ENCODE measurements around the gene NAALADL2. TPM values are rescaled to one million over a fixed set of nuclear protein-coding genes. Genes with fewer than 3 reads are reported as not detected.

Gene NAALADL2
- total and polyA plus RNA-seq, 2 donors (not counting 1 experiment from before 2014, with no cell fraction given), result 8.8 to 11.6 TPM

DNA sequence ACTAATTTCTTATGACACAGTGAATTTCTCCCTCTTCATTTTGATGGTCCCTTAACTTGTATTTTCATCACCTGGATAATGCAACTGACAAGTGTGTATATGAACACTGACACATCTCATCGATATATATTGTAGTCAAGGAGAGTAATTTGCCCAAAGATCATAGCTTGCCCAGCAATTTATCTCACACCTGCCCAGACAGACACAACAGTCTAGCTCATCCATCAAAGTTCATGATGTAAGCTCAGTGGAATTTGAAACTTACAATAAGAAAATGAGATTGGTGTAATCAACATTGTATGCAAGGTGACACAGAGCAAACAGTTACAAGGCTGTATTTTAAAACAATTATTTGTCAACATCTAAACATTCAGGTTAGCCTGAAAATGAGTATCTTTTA is 805.8 kb downstream of the NAALADL2 start:
- no peak overlapping the region for H3K27ac ChIP-seq (ENCODE audit: insufficient read depth, low read length)
- H3K27me3 ChIP-seq (ENCODE audit: control insufficient read depth, insufficient read depth, low read length), result no peaks in the 10 kb centered on the region
- H3K4me2 ChIP-seq (ENCODE audit: extremely low read depth, insufficient read depth, low read length), result no peak overlapping the region
- H2AFZ ChIP-seq (ENCODE audit: low read length), result no peak overlapping the region
- H3K36me3 ChIP-seq (ENCODE audit: control insufficient read depth, insufficient read depth, low read length), result no peaks in the 10 kb centered on the region
- H4K20me1 ChIP-seq (ENCODE audit: control insufficient read depth, extremely low read depth, insufficient read depth, low read length), result no peaks in the 10 kb centered on the region
- DNase-seq (ENCODE audit: low read depth in 2 of 2), result no peak
- H3K4me3 ChIP-seq (replicated peaks in 1 of 4; ENCODE audit: control extremely low read depth in 1 of 4, insufficient read depth in 1 of 4, low read depth in 3 of 4, low read length in 4 of 4), result no peak overlapping the region
- H3K79me2 ChIP-seq (ENCODE audit: control insufficient read depth, insufficient read depth, low read length), result no peaks in the 10 kb centered on the region
- no peaks in the 10 kb centered on the region for H3K4me1 ChIP-seq (ENCODE audit: control insufficient read depth, extremely low read depth, insufficient read depth, low read length)
- no peaks in the 10 kb centered on the region for H3K9me3 ChIP-seq (ENCODE audit: control insufficient read depth, insufficient read depth, low read depth, low read length)
- TF ChIP-seq, protein P1, sequence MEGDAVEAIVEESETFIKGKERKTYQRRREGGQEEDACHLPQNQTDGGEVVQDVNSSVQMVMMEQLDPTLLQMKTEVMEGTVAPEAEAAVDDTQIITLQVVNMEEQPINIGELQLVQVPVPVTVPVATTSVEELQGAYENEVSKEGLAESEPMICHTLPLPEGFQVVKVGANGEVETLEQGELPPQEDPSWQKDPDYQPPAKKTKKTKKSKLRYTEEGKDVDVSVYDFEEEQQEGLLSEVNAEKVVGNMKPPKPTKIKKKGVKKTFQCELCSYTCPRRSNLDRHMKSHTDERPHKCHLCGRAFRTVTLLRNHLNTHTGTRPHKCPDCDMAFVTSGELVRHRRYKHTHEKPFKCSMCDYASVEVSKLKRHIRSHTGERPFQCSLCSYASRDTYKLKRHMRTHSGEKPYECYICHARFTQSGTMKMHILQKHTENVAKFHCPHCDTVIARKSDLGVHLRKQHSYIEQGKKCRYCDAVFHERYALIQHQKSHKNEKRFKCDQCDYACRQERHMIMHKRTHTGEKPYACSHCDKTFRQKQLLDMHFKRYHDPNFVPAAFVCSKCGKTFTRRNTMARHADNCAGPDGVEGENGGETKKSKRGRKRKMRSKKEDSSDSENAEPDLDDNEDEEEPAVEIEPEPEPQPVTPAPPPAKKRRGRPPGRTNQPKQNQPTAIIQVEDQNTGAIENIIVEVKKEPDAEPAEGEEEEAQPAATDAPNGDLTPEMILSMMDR (conservative IDR thresholded peaks at IDR 0.05 in 1 of 2, IDR thresholded peaks at IDR 0.05 in 1 of 2; ENCODE audit: low read depth in 1 of 2, low read length in 2 of 2), result no peak
- no peak for TF ChIP-seq EZH2 (IDR thresholded peaks at IDR 0.05; ENCODE audit: low read length, missing control alignments)
- no peak overlapping the region for H3K9ac ChIP-seq (ENCODE audit: insufficient read depth, low read length)

DNA sequence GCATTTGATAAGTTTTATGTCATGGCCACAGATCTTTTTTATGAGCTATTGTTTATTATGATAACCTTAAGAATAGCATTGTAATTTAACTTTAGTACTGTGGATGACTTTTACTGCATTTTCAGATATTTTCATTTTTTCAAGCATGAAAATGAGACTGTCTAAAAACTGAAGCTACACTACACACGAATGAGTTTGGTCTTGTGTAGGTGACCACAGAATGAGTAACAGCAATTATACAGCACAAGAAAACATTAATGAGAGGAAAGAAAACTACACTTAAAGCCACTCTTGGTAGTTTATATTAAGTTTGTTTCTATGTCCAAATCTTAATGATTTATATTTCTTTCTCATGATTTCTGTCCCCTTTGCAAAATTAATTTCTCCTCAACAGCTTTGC is 809.2 kb downstream of the NAALADL2 start:
- Histone ChIP-seq H3K9ac (ENCODE audit: insufficient read depth, low read length) (no peak overlapping the region), H3K4me3 (replicated peaks in 1 of 4; ENCODE audit: control extremely low read depth in 1 of 4, insufficient read depth in 1 of 4, low read depth in 3 of 4, low read length in 4 of 4) (no peak overlapping the region), H4K20me1 (ENCODE audit: control insufficient read depth, extremely low read depth, insufficient read depth, low read length) (no peaks in the 10 kb centered on the region), H3K4me2 (ENCODE audit: extremely low read depth, insufficient read depth, low read length) (no peak overlapping the region), H3K79me2 (ENCODE audit: control insufficient read depth, insufficient read depth, low read length) (no peaks in the 10 kb centered on the region), H3K36me3 (ENCODE audit: control insufficient read depth, insufficient read depth, low read length) (no peaks in the 10 kb centered on the region), H3K4me1 (ENCODE audit: control insufficient read depth, extremely low read depth, insufficient read depth, low read length) (peaks cover 2% of the 10 kb centered on the region), H3K27me3 (ENCODE audit: control insufficient read depth, insufficient read depth, low read length) (no peaks in the 10 kb centered on the region), H3K27ac (ENCODE audit: insufficient read depth, low read length) (no peak overlapping the region), H2AFZ (ENCODE audit: low read length) (no peak overlapping the region), H3K9me3 (ENCODE audit: control insufficient read depth, insufficient read depth, low read depth, low read length) (no peaks in the 10 kb centered on the region)
- DNase-seq (ENCODE audit: low read depth in 2 of 2), result peak in 1 of 2 donors; percentile 20
- TF ChIP-seq EZH2 (IDR thresholded peaks at IDR 0.05; ENCODE audit: low read length, missing control alignments), result no peak
- TF ChIP-seq, protein P1 (conservative IDR thresholded peaks at IDR 0.05 in 1 of 2, IDR thresholded peaks at IDR 0.05 in 1 of 2; ENCODE audit: low read depth in 1 of 2, low read length in 2 of 2), result no peak

GRCh38 chr3:175670557-175670956 is 811.4 kb downstream of the NAALADL2 start:
- Histone ChIP-seq H3K27me3 (ENCODE audit: control insufficient read depth, insufficient read depth, low read length) (no peaks in the 10 kb centered on the region), H3K36me3 (ENCODE audit: control insufficient read depth, insufficient read depth, low read length) (no peaks in the 10 kb centered on the region), H3K4me3 (replicated peaks in 1 of 4; ENCODE audit: control extremely low read depth in 1 of 4, insufficient read depth in 1 of 4, low read depth in 3 of 4, low read length in 4 of 4) (no peak overlapping the region), H2AFZ (ENCODE audit: low read length) (no peak overlapping the region), H3K4me1 (ENCODE audit: control insufficient read depth, extremely low read depth, insufficient read depth, low read length) (peaks cover 2% of the 10 kb centered on the region), H4K20me1 (ENCODE audit: control insufficient read depth, extremely low read depth, insufficient read depth, low read length) (no peaks in the 10 kb centered on the region), H3K4me2 (ENCODE audit: extremely low read depth, insufficient read depth, low read length) (no peak overlapping the region), H3K79me2 (ENCODE audit: control insufficient read depth, insufficient read depth, low read length) (no peaks in the 10 kb centered on the region), H3K27ac (ENCODE audit: insufficient read depth, low read length) (no peak overlapping the region), H3K9me3 (ENCODE audit: control insufficient read depth, insufficient read depth, low read depth, low read length) (no peaks in the 10 kb centered on the region), H3K9ac (ENCODE audit: insufficient read depth, low read length) (no peak overlapping the region)
- TF ChIP-seq, protein P1 (conservative IDR thresholded peaks at IDR 0.05 in 1 of 2, IDR thresholded peaks at IDR 0.05 in 1 of 2; ENCODE audit: low read depth in 1 of 2, low read length in 2 of 2), result no peak
- TF ChIP-seq EZH2 (IDR thresholded peaks at IDR 0.05; ENCODE audit: low read length, missing control alignments), result no peak
- DNase-seq (ENCODE audit: low read depth in 2 of 2), result peak; percentile 32 to 66
